Ovary (tissue), 9 donors: ENCODE results near the gene DACH1. TPM values are rescaled to one million over a fixed set of nuclear protein-coding genes. Genes with fewer than 3 reads are reported as not detected.

Experiments used
- DNase-seq, 5 donors: peaks; one replicate each; pipeline ENCODE4 v3.0.0-alpha.2; 2019 to 2020
- H3K27ac ChIP-seq, 2 donors: fragments of 200-600 bp; one replicate each; pipeline versions ENCODE4 v1.5.1 to v1.8.0; 2019 to 2022
- H3K27me3 ChIP-seq: fragments of 200-600 bp; one replicate; pipeline ENCODE4 v1.8.0; 2022
- H3K36me3 ChIP-seq: fragments of 200-600 bp; sonication (generic); one replicate; pipeline ENCODE4 v1.5.1; 2019
- H3K4me1 ChIP-seq: one replicate; pipeline ENCODE4 v1.8.1; 2013; ENCODE audit warnings: mild to moderate bottlenecking, moderate library complexity; ENCODE audit not compliant: insufficient read depth
- H3K4me3 ChIP-seq: fragments of 200-600 bp; sonication (generic); one replicate; pipeline ENCODE4 v1.5.1; 2017
- H3K9me3 ChIP-seq, 2 donors: fragments of 200-600 bp in 1 of 2; sonication (generic) in 1 of 2; one replicate each; pipeline versions ENCODE4 v1.5.1 to v1.8.1; 2013 to 2019; ENCODE audit warnings: mild to moderate bottlenecking in 1 of 2, moderate library complexity in 1 of 2
- EP300 ChIP-seq: sonication (generic); formaldehyde crosslinking; IDR thresholded peaks from one replicate; pipeline ENCODE4 v1.6.1; 2017; ENCODE audit warnings: antibody characterized with exemption
- POLR2A ChIP-seq: fragments of 450-650 bp; IDR thresholded peaks from one replicate; pipeline ENCODE4 v1.6.1; 2017; ENCODE audit warnings: antibody characterized with exemption, mild to moderate bottlenecking, moderate library complexity
- WGBS, 3 donors: extraction: QIAGEN DNeasy Blood & Tissue Kit in 1 of 3; methylation state at CpG; one replicate each; pipeline versions ENCODE4 v1.1.5 to v1.1.7; 2013 to 2017; 5-methylcytosine and 5-hydroxymethylcytosine counted together
- intact Hi-C, 4 donors: fragments of 100-400 bp; cut with DNase I; formaldehyde crosslinking; loops; one replicate each; pipeline versions ENCODE4 v1.11.0 to v1.15.1; 2022 to 2023
- polyA plus RNA-seq, 2 donors: library from polyadenylated mRNA; stranded (reverse); fragments of 200-250 nt in 1 of 2; fragments of 350-450 nt in 1 of 2; fragmentation: Illumina TruSeq in 1 of 2; extraction: RNeasy Lipid Tissue Mini Kit (QIAGEN cat#74804) in 1 of 2; gene quantifications; one replicate each; pipeline ENCODE4 v1.2.3, GENCODE V29; 2013 to 2014
- total RNA-seq, 7 donors: library from RNA; depleted of rRNA in 2 of 7; stranded (reverse); fragments of >200 nt in 2 of 7; fragmentation: NEBNext Ultra II Directional in 3 of 7; extraction: Animal tissue kit (Norgen Biotek cat#: 25700) in 3 of 7; gene quantifications; one replicate each; pipeline versions ENCODE4 v1.1.0 to v1.2.4, GENCODE V29; 2016 to 2023
- TF ChIP-seq, protein P1 (sequence below), 3 donors: fragments of 450-650 bp in 2 of 3; fragments of 200-600 bp in 1 of 3; IDR thresholded peaks; one replicate each; pipeline versions ENCODE4 v1.5.1 to v1.8.0; 2016 to 2022; ENCODE audit warnings: antibody characterized with exemption in 3 of 3, mild to moderate bottlenecking in 1 of 3
- donor health status: DM: no; HTN: no; CAD: no; lungs with moderate emphysema.
- donor health status: DM: no; HTN: no; CAD: no.
- donor health status: Bipolar disorder and iron deficiency.
- donor health status: DM: yes; HTN: yes; CAD: no.
- donor health status: DM: no; HTN: no; CAD: no.
- donor health status: DM: yes; HTN: yes; CAD: no.

Gene DACH1
- total and polyA plus RNA-seq, 9 donors, result 0.91 to 3.2 (median 1.7) TPM

DNA sequence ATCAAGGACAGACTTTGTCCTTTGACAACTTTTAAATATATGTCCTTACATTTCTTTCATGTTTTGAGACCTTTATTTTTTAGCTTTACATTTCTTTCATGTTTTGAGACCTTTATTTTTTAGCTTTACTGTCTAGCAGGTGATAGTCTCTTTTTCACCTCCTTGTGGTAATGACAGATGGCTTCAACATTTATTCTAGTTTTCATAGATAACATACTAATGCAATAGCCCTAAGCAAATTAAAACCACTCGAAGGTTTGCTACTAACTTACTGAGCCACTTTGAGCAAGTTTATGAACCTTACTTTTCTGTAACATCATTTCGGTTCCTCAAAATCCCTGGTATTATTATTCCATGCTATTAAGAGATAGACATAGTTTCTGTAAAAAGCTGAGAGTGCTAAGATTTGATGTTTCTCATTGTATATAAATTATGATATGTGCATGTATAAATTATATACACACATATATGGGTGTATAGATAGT is 4.5 kb downstream of the DACH1 start:
- no peak overlapping the region for H3K27ac ChIP-seq
- H3K4me3 ChIP-seq, result no peak overlapping the region
- no peaks in the 10 kb centered on the region for H3K36me3 ChIP-seq
- no peaks in the 10 kb centered on the region for H3K9me3 ChIP-seq
- TF ChIP-seq, protein P1, sequence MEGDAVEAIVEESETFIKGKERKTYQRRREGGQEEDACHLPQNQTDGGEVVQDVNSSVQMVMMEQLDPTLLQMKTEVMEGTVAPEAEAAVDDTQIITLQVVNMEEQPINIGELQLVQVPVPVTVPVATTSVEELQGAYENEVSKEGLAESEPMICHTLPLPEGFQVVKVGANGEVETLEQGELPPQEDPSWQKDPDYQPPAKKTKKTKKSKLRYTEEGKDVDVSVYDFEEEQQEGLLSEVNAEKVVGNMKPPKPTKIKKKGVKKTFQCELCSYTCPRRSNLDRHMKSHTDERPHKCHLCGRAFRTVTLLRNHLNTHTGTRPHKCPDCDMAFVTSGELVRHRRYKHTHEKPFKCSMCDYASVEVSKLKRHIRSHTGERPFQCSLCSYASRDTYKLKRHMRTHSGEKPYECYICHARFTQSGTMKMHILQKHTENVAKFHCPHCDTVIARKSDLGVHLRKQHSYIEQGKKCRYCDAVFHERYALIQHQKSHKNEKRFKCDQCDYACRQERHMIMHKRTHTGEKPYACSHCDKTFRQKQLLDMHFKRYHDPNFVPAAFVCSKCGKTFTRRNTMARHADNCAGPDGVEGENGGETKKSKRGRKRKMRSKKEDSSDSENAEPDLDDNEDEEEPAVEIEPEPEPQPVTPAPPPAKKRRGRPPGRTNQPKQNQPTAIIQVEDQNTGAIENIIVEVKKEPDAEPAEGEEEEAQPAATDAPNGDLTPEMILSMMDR (IDR thresholded peaks at IDR 0.05), result no peak
- TF ChIP-seq POLR2A (no peak), EP300 (no peak)
- 73 to 82% (median 78%) methylated on average over 2 of the region's 2 CpGs for WGBS, 3 donors
- intact Hi-C loops, result no loop called here
- no peak for DNase-seq
- H3K4me1 ChIP-seq, result no peaks in the 10 kb centered on the region
- no peaks in the 10 kb centered on the region for H3K27me3 ChIP-seq

DNA sequence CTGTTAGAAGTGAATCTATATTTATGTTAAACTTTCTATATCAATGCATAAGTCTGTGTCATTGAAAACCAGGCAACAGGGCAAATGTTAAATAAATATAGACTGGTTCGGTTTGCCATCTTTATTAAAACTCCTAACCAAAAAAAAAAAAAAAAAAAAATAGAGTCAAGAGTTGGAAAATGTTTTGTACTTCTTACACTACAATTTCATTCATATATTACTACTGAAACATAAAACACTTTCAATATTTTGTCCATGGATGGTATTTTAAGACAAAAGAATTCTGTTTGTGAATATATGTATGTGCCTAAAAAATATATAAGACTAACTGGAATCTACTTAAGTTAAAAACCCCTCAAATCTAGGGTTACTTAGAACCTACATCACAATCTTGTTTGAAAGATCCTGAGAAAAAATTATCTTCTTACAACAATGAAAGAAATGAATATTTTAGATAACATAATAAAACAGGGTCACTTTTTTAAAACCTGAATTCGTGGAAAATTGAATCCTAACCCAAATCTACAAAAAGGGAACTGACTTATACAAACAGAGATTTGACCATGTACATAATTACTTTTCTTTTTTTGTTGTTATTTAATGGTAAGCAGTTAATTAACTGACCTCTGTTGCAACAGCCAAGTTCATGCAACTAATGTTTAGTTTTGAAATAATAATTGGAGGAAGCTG is 5.1 kb downstream of the DACH1 start:
- no peak for DNase-seq
- intact Hi-C loops, result no loop called here
- no peaks in the 10 kb centered on the region for H3K4me1 ChIP-seq
- TF ChIP-seq, protein P1 (IDR thresholded peaks at IDR 0.05), result no peak
- TF ChIP-seq POLR2A (no peak), EP300 (no peak)
- no peak overlapping the region for H3K27ac ChIP-seq
- no peak overlapping the region for H3K4me3 ChIP-seq
- WGBS, 3 donors, result 61 to 74% (median 71%) methylated on average over 2 of the region's 2 CpGs
- no peaks in the 10 kb centered on the region for H3K9me3 ChIP-seq
- H3K36me3 ChIP-seq, result no peaks in the 10 kb centered on the region
- H3K27me3 ChIP-seq, result no peaks in the 10 kb centered on the region

DNA sequence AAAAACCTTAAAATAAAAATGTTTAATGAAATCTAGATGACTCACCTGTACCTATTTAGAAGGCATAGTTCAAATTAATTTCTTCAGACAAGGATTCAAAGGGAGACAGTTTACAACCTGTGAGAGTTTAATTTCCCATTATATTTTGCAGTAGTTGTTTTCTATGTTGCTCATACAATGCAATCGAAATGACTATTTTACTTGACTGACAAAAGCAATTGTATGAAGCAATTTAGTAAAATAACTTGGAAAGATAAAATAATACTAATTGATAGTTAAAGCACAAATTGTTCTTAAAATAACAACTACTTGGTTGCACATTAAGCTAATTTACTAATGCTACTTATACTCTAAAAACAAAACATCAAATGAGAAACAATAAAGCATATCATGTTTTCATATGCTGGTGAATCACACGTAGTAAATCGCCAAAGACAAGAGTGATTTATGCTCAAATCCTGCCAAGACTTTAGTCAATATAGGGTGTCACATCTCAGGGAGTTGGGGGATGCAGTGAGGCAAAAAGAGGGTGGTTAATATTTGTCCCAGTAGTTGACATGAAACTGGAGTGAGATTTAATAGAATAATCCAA is 6.4 kb downstream of the DACH1 start:
- WGBS, 3 donors, result 62 to 78% (median 63%) methylated on average over 3 of the region's 3 CpGs
- DNase-seq, result no peak
- no peak overlapping the region for H3K4me3 ChIP-seq
- TF ChIP-seq POLR2A (no peak), EP300 (no peak)
- TF ChIP-seq, protein P1 (IDR thresholded peaks at IDR 0.05), result no peak
- H3K27me3 ChIP-seq, result no peaks in the 10 kb centered on the region
- no peak overlapping the region for H3K27ac ChIP-seq
- intact Hi-C loops, result no loop called here
- no peaks in the 10 kb centered on the region for H3K4me1 ChIP-seq
- H3K36me3 ChIP-seq, result no peaks in the 10 kb centered on the region
- no peaks in the 10 kb centered on the region for H3K9me3 ChIP-seq

DNA sequence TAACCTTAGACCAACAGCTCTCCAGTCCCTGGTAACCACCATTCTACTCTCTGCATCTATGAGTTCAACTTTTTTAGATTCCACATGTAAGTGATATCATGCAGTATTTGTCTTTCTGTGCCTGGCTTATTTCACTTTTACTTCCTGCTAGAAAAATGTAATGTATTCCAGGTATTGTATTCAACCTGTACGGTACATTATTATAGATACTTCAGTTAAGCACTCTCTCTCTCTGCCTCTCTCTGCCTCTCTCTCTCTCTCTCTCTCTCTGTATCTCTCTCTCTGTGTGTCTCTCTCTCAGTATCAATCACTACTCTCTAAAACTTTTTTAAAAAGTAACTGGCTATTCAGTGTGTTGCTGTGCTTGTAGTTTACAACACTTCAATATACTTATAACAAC is 8.4 kb downstream of the DACH1 start:
- Histone ChIP-seq H3K9me3 (no peaks in the 10 kb centered on the region), H3K4me1 (no peaks in the 10 kb centered on the region), H3K36me3 (no peaks in the 10 kb centered on the region), H3K27ac (no peak overlapping the region), H3K27me3 (no peaks in the 10 kb centered on the region), H3K4me3 (no peak overlapping the region)
- intact Hi-C loops, result no loop called here
- TF ChIP-seq, protein P1 (IDR thresholded peaks at IDR 0.05), result no peak
- TF ChIP-seq POLR2A (no peak), EP300 (no peak)
- no peak for DNase-seq
- WGBS, 3 donors, result 2 to 95% (median 55%) methylated on average over 1 of the region's 1 CpG
